ENCODE results near the gene BCL11A.

BCL11A gene

DNA sequence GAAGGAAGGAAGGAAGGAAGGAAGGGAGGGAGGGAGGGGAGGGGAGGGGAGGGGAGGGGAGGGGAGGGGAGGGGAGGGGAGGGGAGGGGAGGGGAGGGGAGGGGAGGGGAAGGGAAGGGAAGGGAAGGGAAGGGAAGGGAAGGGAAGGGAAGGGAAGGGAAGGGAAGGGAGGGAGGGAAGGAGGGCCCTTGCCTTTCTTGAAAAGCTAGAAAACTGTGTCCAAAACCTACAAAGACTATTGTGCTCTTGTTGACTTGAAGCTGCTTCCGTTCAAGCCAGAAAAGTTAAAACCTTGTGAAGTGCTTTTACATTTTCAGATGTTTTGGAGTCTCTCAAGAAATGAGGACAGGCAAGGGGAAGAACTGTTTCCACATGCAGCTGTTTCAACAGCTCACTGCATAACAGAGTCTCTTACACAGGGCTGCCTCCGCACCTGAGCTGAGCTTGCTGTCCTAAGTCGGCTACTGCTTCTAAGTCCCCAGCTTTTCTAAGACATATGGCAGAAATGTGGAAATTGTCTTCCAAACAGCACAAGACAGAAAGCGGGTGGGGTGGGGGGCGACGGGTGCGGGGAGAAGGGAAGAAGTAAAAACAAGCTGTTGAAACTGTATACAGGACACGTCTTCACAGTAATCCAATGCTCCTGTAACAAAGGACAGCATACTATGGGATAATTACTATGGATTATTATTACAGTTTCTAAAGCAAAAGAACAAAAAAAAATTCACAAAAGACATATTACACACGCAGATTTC is 46.1 kb downstream of the BCL11A start:
- no peak for DNase-seq (ENCODE audit: low read depth in 3 of 3)

DNA sequence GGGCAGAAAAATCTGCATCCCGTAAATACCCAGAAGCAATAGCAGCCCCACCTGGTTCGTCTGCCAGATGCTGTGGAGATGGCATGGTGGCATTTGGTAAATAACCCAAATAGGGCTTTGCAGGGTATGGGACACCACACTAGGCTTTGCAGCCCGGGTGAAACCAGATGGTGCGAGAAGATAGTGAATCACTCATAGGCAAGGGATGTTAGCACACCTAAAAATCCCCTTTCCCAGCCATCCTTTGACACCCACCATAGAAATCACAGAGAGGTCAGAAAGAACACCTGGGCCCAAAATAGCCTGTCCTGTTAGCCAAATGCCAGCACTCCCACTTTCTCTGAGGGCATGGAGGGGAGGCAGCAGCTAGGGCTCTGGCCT is 47.6 kb downstream of the BCL11A start:
- DNase-seq (ENCODE audit: low read depth in 3 of 3) = no peak

DNA sequence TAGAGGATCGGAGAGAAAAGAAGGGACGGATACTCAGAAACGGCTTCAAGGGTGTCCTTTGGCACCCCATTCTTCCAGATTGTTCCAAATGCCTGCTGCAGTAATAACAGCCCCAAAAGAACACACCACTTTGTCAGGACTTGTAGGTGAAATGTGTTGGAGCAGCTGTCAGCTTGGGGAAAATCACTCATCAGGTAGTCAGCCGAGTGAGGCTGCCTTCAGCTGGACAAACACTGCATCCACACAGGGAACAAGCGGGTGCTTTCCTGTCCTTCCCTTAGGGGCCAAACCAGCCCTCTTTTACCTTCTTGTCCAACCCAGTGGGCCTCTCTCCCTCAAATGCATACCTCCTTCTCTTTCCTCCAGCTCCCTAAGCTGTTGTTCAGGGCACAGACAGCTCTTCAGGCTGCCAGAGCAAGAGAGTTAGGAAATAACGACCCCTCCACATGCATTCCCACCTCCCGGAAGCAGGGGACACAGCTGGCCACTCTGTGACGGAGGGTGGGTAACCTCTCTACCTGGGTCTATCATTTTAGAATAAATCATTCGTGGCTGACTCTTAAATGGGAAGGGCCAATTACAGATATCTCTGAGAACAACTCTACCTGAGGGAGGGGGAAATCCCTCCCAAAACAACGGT is 48.1 kb downstream of the BCL11A start:
- no peak for DNase-seq (ENCODE audit: low read depth in 3 of 3)

DNA sequence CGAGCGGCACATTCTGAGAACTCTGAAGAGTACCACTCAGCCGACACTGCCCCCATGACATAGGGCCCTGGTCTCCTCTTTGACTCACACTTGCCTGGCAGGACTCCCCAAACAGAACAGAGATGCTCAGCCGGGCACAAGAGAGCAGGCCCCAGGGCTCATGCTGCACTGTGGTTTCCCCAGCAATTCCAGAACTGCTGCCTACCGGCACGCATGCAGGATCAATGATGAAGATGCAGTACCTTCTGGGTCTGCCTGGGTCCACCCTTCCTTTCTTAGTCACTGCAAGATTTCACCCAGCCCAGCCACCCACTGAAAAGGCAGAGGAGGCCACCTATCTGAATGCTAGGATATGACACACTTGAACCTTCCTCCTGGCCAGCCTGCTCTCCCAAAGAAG is 49.4 kb downstream of the BCL11A start:
- DNase-seq (ENCODE audit: low read depth in 3 of 3) = no peak

DNA sequence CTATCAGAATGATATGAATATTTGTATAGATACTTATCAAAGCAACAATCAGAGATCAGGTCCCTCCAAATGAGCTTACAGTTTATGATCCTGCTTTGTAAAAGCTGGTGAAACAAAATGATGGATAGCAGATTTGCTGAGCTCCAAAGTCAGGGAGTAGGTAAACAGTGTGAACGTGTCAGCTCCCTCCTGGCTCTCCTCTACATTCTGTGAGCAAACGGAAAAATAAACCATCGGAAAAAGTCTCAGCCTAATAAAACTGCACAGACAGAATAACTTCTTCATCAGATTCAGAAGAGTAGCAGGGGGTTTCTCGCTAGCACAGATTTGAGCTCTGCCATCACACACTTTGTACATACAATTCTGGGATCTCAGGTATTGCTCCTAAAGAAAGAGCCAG is 51.3 kb downstream of the BCL11A start:
- no peak for DNase-seq (ENCODE audit: low read depth in 3 of 3)

DNA sequence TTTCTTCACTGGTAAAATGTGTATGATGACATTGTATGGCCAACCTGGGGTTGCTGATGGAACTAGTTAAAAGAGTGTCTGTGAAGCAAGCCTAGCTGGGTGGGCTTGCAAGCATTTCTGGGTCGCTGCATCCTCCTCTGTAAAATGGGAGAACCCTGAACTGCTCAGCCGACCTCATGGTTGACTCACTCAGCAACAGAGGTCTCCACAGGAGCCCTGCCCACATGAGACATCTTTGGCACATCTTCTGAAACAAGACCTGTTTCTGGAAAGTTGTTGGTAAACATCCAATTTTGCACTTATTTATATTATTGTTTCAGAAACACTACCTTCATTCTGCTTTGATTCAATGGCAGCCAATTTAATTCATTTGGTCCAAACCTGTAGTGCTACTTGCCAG is 52.6 kb downstream of the BCL11A start:
- DNase-seq (ENCODE audit: low read depth in 3 of 3) = no peak

DNA sequence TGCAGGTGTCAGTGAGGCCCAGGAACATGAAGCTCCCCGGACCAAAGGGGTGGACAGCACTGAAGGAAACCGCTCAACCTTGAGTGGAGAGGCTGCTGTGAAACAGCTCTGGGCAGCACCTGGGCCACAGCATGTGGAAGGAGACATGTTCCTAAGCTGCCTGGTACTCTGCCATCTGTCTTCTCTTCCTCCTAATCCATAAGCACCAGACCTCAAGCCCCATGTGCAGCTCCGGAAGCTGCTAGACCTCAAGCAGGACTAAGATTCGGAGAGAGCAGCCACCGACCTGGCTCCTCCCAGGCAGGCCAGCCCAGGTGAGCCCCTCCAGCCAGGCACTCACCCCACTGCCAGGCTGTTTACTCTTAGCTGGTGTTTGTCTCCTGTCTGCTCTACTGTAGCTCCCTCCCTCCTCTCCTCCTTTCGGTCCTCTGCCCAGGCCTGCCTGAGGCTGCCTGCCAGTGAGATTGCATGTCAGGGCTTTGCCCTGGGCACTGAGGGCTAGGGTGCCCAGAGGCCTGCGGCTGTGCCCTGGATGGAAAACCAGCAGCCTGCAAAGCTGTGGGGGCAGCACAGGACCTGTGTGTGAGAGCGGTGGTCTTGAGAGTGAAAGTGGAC is 53.7 kb downstream of the BCL11A start:
- DNase-seq (ENCODE audit: low read depth in 3 of 3) = no peak

DNA sequence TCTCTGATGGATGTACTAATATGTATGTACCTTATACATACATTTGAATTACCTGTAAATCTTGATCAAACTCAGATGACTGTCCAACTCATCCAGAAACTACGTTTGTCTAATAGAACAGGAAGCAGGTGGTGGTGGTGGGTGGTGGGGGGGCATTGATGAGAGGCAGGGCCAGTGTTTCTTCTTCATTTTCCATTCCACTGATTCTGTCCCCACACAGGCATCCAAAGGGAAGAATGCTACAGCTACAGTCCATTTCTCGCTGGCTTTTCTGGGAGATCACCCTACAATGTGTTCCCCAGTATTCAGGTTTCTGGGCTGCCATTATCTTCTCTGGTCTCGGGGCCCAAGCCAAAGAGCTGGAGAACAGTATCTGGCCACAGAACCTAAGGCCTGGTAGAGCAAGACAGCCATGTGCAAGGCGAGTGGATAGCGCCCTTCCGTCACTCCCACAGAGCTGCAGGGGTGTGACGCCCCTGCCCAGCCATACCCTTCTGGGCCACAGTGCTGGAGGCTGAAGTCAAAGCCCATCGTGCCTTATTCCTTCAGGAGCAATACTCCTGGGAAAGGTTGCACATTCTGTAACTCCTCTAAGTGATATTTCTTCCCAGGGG is 54.5 kb downstream of the BCL11A start:
- no peak for DNase-seq (ENCODE audit: low read depth in 3 of 3)

DNA sequence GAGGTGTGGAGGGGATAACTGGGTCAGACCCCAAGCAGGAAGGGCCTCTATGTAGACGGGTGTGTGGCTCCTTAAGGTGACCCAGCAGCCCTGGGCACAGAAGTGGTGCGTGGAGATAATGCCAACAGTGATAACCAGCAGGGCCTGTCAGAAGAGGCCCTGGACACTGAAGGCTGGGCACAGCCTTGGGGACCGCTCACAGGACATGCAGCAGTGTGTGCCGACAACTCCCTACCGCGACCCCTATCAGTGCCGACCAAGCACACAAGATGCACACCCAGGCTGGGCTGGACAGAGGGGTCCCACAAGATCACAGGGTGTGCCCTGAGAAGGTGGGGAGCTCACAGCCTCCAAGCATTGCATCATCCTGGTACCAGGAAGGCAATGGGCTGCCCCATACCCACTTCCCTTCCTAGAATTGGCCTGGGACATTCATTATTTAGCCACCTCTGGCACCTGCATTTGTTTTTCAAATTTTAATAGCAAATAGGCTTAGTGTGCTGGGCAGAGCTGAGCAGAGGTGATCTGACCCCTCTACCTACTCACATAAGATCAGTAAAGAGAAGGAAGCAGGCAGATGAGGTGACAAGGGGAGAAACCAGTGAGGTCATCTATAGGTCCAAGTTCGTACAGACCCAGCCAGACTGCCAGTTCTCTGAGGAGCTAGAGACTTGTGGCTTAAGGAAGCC is 55.2 kb downstream of the BCL11A start:
- DNase-seq (ENCODE audit: low read depth in 3 of 3) = no peak

DNA sequence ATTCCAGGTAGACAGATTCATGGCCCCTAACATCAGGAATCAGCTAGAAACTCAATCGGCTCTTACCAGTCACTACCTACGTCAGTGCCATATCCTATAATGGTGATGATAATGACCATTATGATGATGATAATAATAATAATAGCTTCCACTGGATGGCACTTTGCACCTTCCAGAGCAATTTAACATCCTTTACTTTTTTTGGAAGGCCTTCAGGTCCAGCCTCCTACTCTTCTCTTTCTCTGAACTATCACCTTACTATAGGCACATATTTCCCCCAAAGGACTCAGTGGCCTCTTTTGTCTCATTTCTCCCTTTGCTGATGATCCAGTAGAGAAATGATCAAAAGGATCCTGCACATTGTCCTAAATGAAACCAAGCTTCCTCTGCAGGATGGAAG is 56.0 kb downstream of the BCL11A start:
- DNase-seq (ENCODE audit: low read depth in 3 of 3) = no peak

DNA sequence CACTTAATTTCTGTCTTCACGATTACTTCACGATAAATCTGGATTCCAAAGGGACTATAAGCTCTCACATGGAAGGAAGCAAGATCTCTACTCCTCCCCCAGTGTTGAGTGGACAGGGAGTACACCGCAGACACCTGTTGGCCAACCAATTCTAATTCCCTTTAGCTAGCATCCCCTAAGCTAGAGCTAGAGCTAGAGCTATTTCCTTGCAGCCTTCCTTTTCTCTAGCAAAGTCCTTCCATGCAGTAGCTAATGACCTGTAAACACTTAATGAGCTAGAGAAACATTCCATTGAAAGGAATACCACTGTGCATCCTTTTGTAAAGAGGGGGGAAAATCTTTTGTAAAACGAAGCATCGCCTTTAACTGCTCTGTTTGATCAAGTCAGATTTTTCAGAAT is 56.5 kb downstream of the BCL11A start:
- DNase-seq (ENCODE audit: low read depth in 3 of 3) = no peak

DNA sequence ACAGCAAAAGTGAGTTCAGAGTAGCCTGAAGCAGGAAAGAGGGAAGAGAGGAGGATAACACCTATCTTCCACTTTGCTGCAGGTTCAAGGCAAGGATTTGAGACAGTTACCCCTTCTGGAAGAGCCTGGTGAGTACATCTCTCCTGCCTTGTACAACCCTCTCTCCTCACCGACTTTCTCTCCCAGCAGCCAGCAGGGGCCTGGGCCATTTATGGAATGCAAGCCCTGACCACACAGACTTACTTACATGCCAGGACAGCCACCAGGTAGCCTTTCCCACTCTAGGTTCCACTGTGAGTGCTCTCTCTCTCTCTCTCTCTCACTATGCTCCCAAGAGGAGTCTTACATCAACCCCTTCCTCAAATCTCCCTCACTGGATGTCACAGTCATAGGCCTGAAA is 57.0 kb downstream of the BCL11A start:
- DNase-seq (ENCODE audit: low read depth in 3 of 3) = no peak

DNA sequence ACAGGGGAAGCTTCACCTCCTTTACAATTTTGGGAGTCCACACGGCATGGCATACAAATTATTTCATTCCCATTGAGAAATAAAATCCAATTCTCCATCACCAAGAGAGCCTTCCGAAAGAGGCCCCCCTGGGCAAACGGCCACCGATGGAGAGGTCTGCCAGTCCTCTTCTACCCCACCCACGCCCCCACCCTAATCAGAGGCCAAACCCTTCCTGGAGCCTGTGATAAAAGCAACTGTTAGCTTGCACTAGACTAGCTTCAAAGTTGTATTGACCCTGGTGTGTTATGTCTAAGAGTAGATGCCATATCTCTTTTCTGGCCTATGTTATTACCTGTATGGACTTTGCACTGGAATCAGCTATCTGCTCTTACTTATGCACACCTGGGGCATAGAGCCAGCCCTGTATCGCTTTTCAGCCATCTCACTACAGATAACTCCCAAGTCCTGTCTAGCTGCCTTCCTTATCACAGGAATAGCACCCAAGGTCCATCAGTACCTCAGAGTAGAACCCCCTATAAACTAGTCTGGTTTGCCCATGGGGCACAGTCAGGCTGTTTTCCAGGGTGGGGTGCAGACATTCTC is 58.3 kb downstream of the BCL11A start:
- no peak for DNase-seq (ENCODE audit: low read depth in 3 of 3)

DNA sequence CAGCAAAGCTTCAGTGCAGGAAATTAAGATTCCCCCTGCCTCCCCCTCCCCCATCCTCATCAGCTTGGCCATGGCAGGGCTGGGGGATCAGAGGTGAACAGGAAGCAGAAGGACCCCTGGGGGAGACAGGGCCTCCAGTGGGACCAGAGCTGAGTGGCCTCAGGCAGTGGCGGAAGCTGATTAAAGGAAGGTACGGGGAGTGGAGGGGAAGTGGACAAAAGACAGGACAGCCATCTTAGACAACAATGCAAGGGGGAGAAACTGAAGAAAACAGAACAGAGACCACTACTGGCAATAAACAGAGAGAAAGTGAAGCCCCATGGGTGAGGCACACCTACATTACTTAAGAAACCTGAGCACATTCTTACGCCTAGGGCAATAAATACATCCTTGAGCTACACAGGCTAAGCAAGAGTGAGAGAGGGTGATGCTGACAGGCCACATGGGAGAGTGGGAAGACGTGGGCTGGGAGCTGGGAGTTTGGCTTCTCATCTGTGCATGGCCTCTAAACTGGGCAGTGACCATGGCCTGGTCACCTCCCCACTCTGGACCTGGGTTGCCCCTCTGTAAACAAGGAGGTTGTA is 59.6 kb downstream of the BCL11A start:
- no peak for DNase-seq (ENCODE audit: low read depth in 3 of 3)

DNA sequence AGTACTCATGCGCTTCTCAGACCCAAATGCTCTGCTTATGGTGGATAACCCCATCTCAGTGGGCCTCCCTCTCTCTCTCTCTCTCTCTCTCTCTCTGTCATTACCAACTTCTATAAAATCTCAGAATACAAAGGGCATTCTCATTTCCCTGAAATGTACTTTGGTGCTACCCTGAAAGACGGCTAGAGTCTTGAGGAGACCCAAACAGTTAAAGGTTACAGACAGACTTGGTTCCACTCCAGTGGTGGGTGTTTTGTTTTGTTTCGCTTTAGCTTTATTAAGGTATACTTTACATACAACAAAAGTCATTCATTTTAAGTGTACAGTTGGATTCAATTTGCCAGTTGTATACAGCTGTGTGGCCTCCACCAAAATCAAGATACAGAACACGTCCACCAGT is 60.9 kb downstream of the BCL11A start:
- no peak for DNase-seq (ENCODE audit: low read depth in 3 of 3)

DNA sequence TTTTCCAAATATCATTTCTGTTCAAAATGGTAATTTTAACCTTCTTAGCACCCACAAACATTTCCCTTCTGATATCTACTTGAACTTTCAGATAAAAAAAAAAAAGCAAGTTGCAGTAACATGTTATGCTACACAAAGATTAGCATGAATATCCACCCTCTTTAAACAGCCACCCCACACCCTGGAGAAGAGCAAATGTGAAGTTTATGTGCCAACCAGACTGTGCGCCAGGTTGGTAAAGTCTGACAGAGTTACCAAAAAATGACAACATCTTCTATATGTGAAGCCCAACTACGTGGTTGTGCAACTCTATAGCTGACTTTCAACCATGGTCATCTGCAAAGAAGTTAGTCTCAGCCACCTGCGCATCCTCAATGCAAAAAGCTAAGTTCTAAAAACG is 62.6 kb downstream of the BCL11A start:
- no peak for DNase-seq (ENCODE audit: low read depth in 3 of 3)

DNA sequence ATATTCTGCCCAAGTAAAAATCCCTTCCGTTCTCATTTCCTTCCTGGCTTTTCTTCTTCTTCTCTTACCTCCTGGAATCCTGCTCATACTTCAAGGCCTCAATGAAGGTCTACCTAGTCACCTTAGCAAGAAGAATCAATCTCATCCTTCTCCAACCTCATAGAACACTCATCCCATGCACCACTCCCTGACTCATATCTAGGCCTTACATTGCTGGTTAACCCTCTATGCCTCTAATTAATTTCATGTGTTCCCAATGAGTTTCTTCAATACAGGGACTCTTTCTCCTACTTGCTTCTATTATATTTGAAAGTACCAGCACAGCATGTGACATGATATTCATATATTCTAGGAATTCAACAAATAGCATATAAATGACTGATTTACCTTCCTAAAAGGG is 63.0 kb downstream of the BCL11A start:
- DNase-seq (ENCODE audit: low read depth in 3 of 3) = no peak

DNA sequence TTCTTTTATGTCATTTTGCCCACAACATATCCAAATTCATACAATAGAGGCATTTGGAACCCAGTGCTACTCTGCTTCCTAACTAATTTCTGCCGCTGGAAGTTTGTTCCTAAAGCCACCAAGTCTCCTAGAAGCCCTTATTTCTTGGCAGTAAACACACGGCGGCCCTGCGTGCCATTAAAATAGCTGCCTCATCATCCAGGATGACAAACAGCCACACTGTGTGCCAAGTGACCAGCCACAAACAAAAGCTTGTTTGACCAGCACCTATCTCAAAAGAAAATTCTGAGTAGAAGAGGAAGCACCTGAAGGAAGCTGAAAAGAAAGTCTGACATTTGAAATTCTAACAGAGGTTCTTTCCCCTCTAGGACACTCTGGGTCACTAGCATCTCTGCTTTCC is 64.2 kb downstream of the BCL11A start:
- DNase-seq (ENCODE audit: low read depth in 3 of 3) = no peak

DNA sequence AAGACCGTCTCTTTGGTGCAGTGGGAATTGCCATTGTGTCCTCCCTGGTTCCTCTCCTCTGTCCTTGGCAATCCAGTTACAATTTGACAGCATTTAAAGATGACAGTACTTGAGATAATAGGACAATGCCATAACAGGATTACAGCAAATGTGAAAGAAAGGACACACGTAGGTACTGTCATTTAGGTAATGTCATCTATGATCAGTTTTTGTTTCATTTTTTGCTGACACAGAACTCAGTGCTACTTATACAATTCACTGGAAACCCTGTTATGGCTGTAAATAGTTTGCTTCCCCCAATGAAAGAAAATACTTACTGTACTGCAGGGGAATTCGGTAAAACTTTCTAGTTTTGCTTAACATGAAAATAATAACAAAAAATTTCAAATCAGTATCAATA is 65.2 kb downstream of the BCL11A start:
- DNase-seq (ENCODE audit: low read depth in 3 of 3) = no peak

DNA sequence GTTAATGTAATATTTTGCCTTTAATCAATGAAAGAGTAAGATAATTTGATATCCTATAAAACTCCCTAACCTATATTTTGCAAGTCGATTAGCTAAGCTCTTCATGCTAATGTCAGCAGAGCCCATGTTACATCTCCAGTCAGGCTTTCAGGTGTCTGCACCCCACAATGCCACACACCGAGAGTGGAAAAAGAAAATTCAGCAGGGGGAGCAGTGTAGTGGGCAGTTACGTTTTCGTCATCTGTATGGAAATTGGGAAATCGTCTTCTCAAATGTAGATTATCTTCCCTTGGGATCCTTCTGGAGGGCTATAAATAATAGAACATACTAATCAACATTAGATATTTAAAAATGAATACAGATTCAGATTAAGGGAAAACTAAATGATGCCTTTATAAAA is 66.3 kb downstream of the BCL11A start:
- DNase-seq (ENCODE audit: low read depth in 3 of 3) = no peak

DNA sequence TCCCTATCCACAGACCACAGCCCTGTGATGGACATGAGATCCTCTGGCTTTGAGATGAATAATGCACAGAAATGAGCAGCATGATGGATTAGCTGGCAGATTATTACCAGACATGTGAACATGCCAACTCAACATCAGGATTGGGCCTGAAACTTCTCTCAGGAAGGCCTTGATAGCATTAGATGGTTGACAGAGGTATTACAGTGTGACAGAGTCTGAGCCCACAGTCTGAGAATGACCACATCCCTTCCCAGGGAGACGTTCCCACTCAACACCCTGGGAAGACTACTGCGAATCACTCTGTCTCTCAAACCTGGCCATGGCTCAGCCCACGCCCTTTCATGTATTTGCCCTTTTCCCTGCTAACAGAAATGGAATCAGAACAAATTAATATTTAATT is 66.9 kb downstream of the BCL11A start:
- DNase-seq (ENCODE audit: low read depth in 3 of 3) = no peak

DNA sequence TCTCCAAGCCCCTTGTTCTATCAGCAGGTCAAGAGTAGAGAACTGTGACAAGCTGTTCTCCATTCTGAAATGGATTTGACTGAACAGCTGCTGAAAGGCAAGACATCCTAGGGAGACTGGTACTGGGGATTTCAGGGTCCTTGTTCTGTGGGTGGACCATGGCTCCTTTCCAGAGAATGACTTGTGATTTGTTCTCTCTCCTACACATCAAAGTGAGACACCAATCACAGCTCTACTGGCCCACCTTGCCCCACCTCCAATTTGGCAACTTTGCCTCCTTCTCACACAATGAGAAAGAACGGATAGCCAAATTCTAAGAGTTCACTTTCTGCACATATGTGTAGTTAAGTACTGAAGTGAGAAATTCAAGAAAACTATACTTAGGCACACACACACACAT is 67.4 kb downstream of the BCL11A start:
- DNase-seq (ENCODE audit: low read depth in 3 of 3) = no peak
